ENCODE data around the gene EFNA3. TPM values are rescaled to one million over a fixed set of nuclear protein-coding genes. Genes with fewer than 3 reads are reported as not detected.

The EFNA3 gene
- total and polyA plus RNA-seq, 9 of the 15 experiments (the other 6 are each of a cell fraction or from before 2014, with no cell fraction given): 0.59 to 7.9 (median 4.7) TPM

DNA sequence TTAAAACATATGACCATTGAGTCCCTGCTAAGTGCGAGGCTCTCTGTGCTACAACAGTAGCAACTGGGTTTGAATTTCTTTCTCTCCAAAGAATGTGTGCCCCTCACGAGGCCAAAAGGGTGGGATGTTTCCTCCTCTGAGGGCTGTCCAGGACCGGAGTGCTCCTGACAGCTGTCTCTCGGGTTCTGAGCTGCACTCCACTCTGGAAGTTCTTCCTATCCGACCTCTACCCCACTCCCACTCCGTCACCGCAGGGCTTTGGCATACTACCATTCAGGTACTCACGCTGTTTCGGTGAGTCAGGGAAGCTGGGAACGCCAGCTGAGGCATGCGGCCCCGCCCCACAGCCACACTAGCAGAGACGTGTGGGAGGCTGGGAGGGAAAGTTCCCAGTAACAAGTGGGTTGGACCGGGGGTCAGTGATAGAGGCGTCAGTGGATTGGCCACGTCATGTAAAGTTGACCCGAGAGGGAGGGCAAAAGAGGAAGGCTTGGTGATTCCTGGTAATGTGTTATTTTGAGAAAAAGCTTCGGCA lies 56.3 kb downstream of the EFNA3 start:
- no peaks in the 10 kb centered on the region for H4K20me1 ChIP-seq (replicated peaks; ENCODE audit: control insufficient read depth, insufficient read depth, low read length)
- ChIA-PET CTCF (ENCODE audit: low intra/inter-chr PET ratio) (no interaction called here), POLR2A (interaction anchor here (0.5 to 2.2 kb wide), 5 partner anchors 10 to 1571 kb away, joined by 3 to 7 read pairs (median 3); partner anchors contain the start of gene CRABP2)
- peak overlapping the region; percentile 82 for H3K4me3 ChIP-seq
- ATAC-seq (peak; percentile 73), FAIRE-seq (peak; percentile 97), DNase-seq (ENCODE audit: extremely low read depth in 1 of 4, low spot score in 3 of 4) (peak; percentile 82 to 96 (median 88))
- peaks cover 44% of the 10 kb centered on the region for H3K36me3 ChIP-seq (ENCODE audit: control insufficient read depth, insufficient read depth, low read length)
- no peaks in the 10 kb centered on the region for H3K27me3 ChIP-seq (ENCODE audit: control insufficient read depth in 2 of 2, insufficient read depth in 2 of 2, low read length in 2 of 2)
- WGBS (ENCODE audit: insufficient coverage, low coverage, missing lambda C conversion rate): 1% methylated on average over 18 of the region's 18 CpGs
- intact Hi-C loops (cut with micrococcal nuclease) (no loop called here), in situ Hi-C loops (cut with MboI) (no loop called here)
- peak overlapping the region; percentile 84 for H3K4me2 ChIP-seq (ENCODE audit: insufficient read depth, low read length)
- H3K9me3 ChIP-seq (replicated peaks; ENCODE audit: control insufficient read depth, insufficient read depth, low read depth, low read length): no peaks in the 10 kb centered on the region
- BruUV-seq (replicated peaks): TSS peak; percentile 40
- H3K79me2 ChIP-seq (ENCODE audit: control insufficient read depth, insufficient read depth, low read length): peaks cover 48% of the 10 kb centered on the region
- H2AFZ ChIP-seq (ENCODE audit: low read depth, low read length): peak overlapping the region; percentile 91
- H3K9ac ChIP-seq (ENCODE audit: insufficient read depth in 1 of 2, low read depth in 2 of 2, low read length in 2 of 2): peak overlapping the region; percentile 91 to 96
- peaks cover 51 to 66% of the 10 kb centered on the region in 2 experiments for H3K4me1 ChIP-seq (replicated peaks in 1 of 2; ENCODE audit: control insufficient read depth in 2 of 2, insufficient read depth in 2 of 2, low read length in 2 of 2)
- no peaks in the 10 kb centered on the region for H3K9me1 ChIP-seq (ENCODE audit: control insufficient read depth, insufficient read depth, low read length)
- H3K27ac ChIP-seq (ENCODE audit: extremely low read depth, low read depth, low read length): peak overlapping the region; percentile 92
- no peak for TF ChIP-seq ESRRB (CRISPR knock-in tag; IDR thresholded peaks at IDR 0.05; ENCODE audit: borderline replicate concordance)
- TF ChIP-seq ZNF282 (CRISPR knock-in tag; IDR thresholded peaks at IDR 0.05): no peak
- no peak for TF ChIP-seq ZNF668 (CRISPR knock-in tag; IDR thresholded peaks at IDR 0.05)
- no peak for TF ChIP-seq STAT5A (IDR thresholded peaks at IDR 0.05; ENCODE audit: borderline replicate concordance, low read length)
- no peak for TF ChIP-seq ZNF197 (CRISPR knock-in tag; IDR thresholded peaks at IDR 0.05; ENCODE audit: low read depth)
- TF ChIP-seq HIVEP1 (CRISPR knock-in tag; IDR thresholded peaks at IDR 0.05): no peak
- TF ChIP-seq, protein P1, sequence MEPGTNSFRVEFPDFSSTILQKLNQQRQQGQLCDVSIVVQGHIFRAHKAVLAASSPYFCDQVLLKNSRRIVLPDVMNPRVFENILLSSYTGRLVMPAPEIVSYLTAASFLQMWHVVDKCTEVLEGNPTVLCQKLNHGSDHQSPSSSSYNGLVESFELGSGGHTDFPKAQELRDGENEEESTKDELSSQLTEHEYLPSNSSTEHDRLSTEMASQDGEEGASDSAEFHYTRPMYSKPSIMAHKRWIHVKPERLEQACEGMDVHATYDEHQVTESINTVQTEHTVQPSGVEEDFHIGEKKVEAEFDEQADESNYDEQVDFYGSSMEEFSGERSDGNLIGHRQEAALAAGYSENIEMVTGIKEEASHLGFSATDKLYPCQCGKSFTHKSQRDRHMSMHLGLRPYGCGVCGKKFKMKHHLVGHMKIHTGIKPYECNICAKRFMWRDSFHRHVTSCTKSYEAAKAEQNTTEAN (CRISPR knock-in tag; IDR thresholded peaks at IDR 0.05): no peak
- TF ChIP-seq TSC22D4 (tag; IDR thresholded peaks at IDR 0.05): no peak
- TF ChIP-seq, protein P2, sequence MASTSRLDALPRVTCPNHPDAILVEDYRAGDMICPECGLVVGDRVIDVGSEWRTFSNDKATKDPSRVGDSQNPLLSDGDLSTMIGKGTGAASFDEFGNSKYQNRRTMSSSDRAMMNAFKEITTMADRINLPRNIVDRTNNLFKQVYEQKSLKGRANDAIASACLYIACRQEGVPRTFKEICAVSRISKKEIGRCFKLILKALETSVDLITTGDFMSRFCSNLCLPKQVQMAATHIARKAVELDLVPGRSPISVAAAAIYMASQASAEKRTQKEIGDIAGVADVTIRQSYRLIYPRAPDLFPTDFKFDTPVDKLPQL (IDR thresholded peaks at IDR 0.05; ENCODE audit: extremely low read depth, insufficient read length): no peak
- no peak for TF ChIP-seq ZNF232 (CRISPR knock-in tag; IDR thresholded peaks at IDR 0.05)
- TF ChIP-seq, protein P3, sequence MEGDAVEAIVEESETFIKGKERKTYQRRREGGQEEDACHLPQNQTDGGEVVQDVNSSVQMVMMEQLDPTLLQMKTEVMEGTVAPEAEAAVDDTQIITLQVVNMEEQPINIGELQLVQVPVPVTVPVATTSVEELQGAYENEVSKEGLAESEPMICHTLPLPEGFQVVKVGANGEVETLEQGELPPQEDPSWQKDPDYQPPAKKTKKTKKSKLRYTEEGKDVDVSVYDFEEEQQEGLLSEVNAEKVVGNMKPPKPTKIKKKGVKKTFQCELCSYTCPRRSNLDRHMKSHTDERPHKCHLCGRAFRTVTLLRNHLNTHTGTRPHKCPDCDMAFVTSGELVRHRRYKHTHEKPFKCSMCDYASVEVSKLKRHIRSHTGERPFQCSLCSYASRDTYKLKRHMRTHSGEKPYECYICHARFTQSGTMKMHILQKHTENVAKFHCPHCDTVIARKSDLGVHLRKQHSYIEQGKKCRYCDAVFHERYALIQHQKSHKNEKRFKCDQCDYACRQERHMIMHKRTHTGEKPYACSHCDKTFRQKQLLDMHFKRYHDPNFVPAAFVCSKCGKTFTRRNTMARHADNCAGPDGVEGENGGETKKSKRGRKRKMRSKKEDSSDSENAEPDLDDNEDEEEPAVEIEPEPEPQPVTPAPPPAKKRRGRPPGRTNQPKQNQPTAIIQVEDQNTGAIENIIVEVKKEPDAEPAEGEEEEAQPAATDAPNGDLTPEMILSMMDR (IDR thresholded peaks at IDR 0.05 in 2 of 3, conservative IDR thresholded peaks at IDR 0.05 in 1 of 3; ENCODE audit: insufficient read depth in 2 of 3, low read depth in 1 of 3, low read length in 3 of 3): no peak
- no peak for TF ChIP-seq RBM17 (IDR thresholded peaks at IDR 0.05; ENCODE audit: borderline replicate concordance, low read depth, low read length)
- TF ChIP-seq, protein P4, sequence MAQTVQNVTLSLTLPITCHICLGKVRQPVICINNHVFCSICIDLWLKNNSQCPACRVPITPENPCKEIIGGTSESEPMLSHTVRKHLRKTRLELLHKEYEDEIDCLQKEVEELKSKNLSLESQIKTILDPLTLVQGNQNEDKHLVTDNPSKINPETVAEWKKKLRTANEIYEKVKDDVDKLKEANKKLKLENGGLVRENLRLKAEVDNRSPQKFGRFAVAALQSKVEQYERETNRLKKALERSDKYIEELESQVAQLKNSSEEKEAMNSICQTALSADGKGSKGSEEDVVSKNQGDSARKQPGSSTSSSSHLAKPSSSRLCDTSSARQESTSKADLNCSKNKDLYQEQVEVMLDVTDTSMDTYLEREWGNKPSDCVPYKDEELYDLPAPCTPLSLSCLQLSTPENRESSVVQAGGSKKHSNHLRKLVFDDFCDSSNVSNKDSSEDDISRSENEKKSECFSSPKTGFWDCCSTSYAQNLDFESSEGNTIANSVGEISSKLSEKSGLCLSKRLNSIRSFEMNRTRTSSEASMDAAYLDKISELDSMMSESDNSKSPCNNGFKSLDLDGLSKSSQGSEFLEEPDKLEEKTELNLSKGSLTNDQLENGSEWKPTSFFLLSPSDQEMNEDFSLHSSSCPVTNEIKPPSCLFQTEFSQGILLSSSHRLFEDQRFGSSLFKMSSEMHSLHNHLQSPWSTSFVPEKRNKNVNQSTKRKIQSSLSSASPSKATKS (CRISPR knock-in tag; IDR thresholded peaks at IDR 0.05): no peak
- no peak for TF ChIP-seq ZZZ3 (IDR thresholded peaks at IDR 0.05)
- no peak for TF ChIP-seq ZNF561 (CRISPR knock-in tag; conservative IDR thresholded peaks at IDR 0.05)
- peak; percentile 84 for TF ChIP-seq FOSL1 (tag; conservative IDR thresholded peaks at IDR 0.05)
